SK-N-SH treated with all-trans-retinoic acid at 6 μM for 48 hours (cell line): Measurements from ENCODE around the gene AKR1B1.

Source experiments
- ATAC-seq: fragments of 200-7000 bp; cut with Tn5 transposase; 3 replicates; pipeline ENCODE4 v1.9.1; 2020; ENCODE audit warnings: mild to moderate bottlenecking, moderate library complexity
- ARNTL ChIP-seq: fragments of 450-650 bp; formaldehyde crosslinking; IDR thresholded peaks from 2 replicates; pipeline ENCODE4 v1.5.0; 2020; ENCODE audit warnings: low read depth, mild to moderate bottlenecking, moderate library complexity, borderline replicate concordance
- BACH2 ChIP-seq: fragments of 250-450 bp; sonication (Bioruptor Pico); IDR thresholded peaks from 2 replicates; pipeline ENCODE4 v1.9.0; 2021; ENCODE audit warnings: mild to moderate bottlenecking, borderline replicate concordance
- CSDC2 ChIP-seq: fragments of 250-450 bp; sonication (Bioruptor Pico); IDR thresholded peaks from 2 replicates; pipeline ENCODE4 v1.5.0; 2020; ENCODE audit warnings: mild to moderate bottlenecking, moderate library complexity
- ESRRG ChIP-seq: fragments of 250-450 bp; sonication (Bioruptor Pico); IDR thresholded peaks from 2 replicates; pipeline ENCODE4 v1.6.1; 2021; ENCODE audit warnings: mild to moderate bottlenecking
- GLIS3 ChIP-seq: fragments of 250-450 bp; sonication (Bioruptor Pico); IDR thresholded peaks from 2 replicates; pipeline ENCODE4 v1.5.0; 2020; ENCODE audit warnings: mild to moderate bottlenecking, moderate library complexity
- OSR1 ChIP-seq: fragments of 250-450 bp; sonication (Bioruptor Pico); IDR thresholded peaks from 2 replicates; pipeline ENCODE4 v1.8.0; 2022; ENCODE audit warnings: moderate library complexity, mild to moderate bottlenecking, inconsistent platforms
- PATZ1 ChIP-seq: fragments of 250-450 bp; sonication (Bioruptor Pico); IDR thresholded peaks from 2 replicates; pipeline ENCODE4 v1.8.0; 2020; ENCODE audit warnings: mild to moderate bottlenecking, moderate library complexity, borderline replicate concordance
- PPARA ChIP-seq: fragments of 250-450 bp; sonication (Bioruptor Pico); IDR thresholded peaks from 2 replicates; pipeline ENCODE4 v1.5.0; 2020; ENCODE audit warnings: mild to moderate bottlenecking, borderline replicate concordance
- RARB ChIP-seq: fragments of 250-450 bp; sonication (Bioruptor Pico); IDR thresholded peaks from 2 replicates; pipeline ENCODE4 v1.8.0; 2021; ENCODE audit warnings: mild to moderate bottlenecking, moderate library complexity
- SNAI2 ChIP-seq: fragments of 250-450 bp; sonication (Bioruptor Pico); IDR thresholded peaks from 2 replicates; pipeline ENCODE4 v1.5.0; 2020; ENCODE audit warnings: mild to moderate bottlenecking, moderate library complexity
- TCF4 ChIP-seq: fragments of 250-450 bp; sonication (Bioruptor Pico); IDR thresholded peaks from 2 replicates; pipeline ENCODE4 v1.8.0; 2021; ENCODE audit warnings: mild to moderate bottlenecking, moderate library complexity, borderline replicate concordance
- TSHZ2 ChIP-seq: fragments of 250-450 bp; sonication (Bioruptor Pico); IDR thresholded peaks from 2 replicates; pipeline ENCODE4 v1.5.0; 2020; ENCODE audit warnings: mild to moderate bottlenecking, moderate library complexity
- ZC3H10 ChIP-seq: fragments of 250-450 bp; sonication (Bioruptor Pico); IDR thresholded peaks from 2 replicates; pipeline ENCODE4 v1.5.1; 2021; ENCODE audit warnings: mild to moderate bottlenecking, moderate library complexity
- ZFP3 ChIP-seq: fragments of 250-450 bp; sonication (Bioruptor Pico); IDR thresholded peaks from 2 replicates; pipeline ENCODE4 v1.5.0; 2020; ENCODE audit warnings: mild to moderate bottlenecking, moderate library complexity
- ZFP30 ChIP-seq: fragments of 450-650 bp; formaldehyde crosslinking; IDR thresholded peaks from 2 replicates; pipeline ENCODE4 v1.5.0; 2022; ENCODE audit warnings: mild to moderate bottlenecking, moderate library complexity
- ZNF70 ChIP-seq: fragments of 450-650 bp; formaldehyde crosslinking; IDR thresholded peaks from 2 replicates; pipeline ENCODE4 v1.5.0; 2020; ENCODE audit warnings: mild to moderate bottlenecking, moderate library complexity
- ZNF8 ChIP-seq: fragments of 450-650 bp; formaldehyde crosslinking; IDR thresholded peaks from 2 replicates; pipeline ENCODE4 v1.5.0; 2020; ENCODE audit warnings: mild to moderate bottlenecking, moderate library complexity
- TF ChIP-seq, protein P1 (sequence below): fragments of 250-450 bp; sonication (Bioruptor Pico); IDR thresholded peaks from 2 replicates; pipeline ENCODE4 v1.5.1; 2020; ENCODE audit warnings: low read depth, mild to moderate bottlenecking, moderate library complexity
- TF ChIP-seq, protein P2 (sequence below): fragments of 250-450 bp; sonication (Bioruptor Pico); IDR thresholded peaks from 2 replicates; pipeline ENCODE4 v1.8.0; 2021; ENCODE audit warnings: low read depth, mild to moderate bottlenecking, moderate library complexity, borderline replicate concordance
- TF ChIP-seq, protein P3 (sequence below): fragments of 250-450 bp; sonication (Bioruptor Pico); IDR thresholded peaks from 2 replicates; pipeline ENCODE4 v1.5.1; 2021; ENCODE audit warnings: mild to moderate bottlenecking, moderate library complexity

AKR1B1 gene

DNA sequence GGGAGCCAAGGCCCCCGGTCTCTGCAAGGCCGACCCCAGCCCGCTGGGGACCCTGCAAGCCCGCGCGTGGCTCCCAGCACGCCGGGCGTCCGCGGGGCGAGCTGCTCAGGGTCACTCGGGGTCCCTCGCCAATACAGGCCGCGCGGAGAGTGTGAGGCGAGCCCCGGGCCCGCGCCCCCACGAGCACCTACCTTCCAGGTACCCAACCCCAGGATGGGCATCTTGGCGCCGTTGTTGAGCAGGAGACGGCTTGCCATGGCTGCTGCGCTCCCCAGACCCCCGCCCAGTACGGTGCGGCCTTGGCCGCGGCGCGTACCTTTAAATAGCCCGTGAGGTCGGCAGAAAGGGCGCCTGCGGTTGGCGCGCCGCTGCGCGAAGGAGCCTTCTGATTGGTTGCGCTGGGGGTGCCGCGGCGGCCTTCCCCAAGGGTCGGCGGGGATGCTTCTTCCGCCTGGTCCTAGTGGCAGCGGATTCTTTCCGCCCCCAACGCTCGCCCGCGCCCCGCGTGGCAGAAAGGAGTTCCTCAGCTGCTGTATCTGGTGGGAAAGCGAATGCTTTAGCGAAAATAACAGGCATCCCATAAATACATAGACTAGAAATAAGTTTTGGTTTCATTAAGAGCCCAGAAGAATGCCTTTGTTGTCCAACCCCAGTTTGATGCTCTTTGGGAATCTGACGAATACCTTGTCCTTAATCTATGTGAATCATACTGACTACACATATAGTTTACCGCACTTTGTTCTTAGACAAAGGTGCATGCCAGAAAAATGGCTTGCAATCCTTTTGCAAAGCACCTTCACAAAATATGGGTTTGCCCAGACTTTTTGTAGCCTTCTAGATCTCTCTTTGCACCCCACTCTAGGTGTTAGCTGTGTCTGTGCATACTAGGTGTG, at the start of gene AKR1B1:
TSS of gene AKR1B1 (minus strand) at position 295 of the 893 bp plus-strand sequence. CDS start at position 257, 38 bp downstream.
- peak; percentile 96 for ATAC-seq
- TF ChIP-seq TSHZ2 (CRISPR knock-in tag) (0 out of 2 replicates have a peak, but pooled peaks have one; percentile 47), ZFP3 (CRISPR knock-in tag) (peak; percentile 13; the same call in 1 of the 2 replicates)
- TF ChIP-seq, protein P1, sequence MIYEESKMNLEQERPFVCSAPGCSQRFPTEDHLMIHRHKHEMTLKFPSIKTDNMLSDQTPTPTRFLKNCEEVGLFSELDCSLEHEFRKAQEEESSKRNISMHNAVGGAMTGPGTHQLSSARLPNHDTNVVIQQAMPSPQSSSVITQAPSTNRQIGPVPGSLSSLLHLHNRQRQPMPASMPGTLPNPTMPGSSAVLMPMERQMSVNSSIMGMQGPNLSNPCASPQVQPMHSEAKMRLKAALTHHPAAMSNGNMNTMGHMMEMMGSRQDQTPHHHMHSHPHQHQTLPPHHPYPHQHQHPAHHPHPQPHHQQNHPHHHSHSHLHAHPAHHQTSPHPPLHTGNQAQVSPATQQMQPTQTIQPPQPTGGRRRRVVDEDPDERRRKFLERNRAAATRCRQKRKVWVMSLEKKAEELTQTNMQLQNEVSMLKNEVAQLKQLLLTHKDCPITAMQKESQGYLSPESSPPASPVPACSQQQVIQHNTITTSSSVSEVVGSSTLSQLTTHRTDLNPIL (CRISPR knock-in tag), result no peak
- TF ChIP-seq, all 23 proteins: peak for 2

DNA sequence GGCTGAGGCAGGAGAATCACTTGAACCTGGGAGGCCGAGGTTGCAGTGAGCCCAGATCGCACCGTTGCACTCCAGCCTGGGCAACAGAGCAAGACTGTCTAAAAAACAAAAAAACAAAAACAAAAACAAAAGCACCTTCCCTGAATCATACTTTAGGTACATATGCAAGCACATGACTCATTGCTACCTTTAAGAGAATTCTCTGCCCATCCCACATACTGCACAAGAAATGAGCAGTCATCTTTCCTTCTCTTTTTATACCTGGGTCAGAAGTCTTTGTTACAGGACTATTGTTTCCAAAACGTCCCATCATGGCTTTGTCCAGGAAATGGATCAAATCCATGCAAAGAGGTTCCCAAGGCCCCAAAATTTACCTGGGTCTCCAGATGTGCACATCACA, 47.0 kb upstream of the AKR1B1 start:
- ATAC-seq, result no peak
- TF ChIP-seq TCF4 (CRISPR knock-in tag) (no peak), ZFP3 (CRISPR knock-in tag) (no peak), SNAI2 (CRISPR knock-in tag) (no peak), ZFP30 (CRISPR knock-in tag) (no peak)

- TF ChIP-seq, protein P2, sequence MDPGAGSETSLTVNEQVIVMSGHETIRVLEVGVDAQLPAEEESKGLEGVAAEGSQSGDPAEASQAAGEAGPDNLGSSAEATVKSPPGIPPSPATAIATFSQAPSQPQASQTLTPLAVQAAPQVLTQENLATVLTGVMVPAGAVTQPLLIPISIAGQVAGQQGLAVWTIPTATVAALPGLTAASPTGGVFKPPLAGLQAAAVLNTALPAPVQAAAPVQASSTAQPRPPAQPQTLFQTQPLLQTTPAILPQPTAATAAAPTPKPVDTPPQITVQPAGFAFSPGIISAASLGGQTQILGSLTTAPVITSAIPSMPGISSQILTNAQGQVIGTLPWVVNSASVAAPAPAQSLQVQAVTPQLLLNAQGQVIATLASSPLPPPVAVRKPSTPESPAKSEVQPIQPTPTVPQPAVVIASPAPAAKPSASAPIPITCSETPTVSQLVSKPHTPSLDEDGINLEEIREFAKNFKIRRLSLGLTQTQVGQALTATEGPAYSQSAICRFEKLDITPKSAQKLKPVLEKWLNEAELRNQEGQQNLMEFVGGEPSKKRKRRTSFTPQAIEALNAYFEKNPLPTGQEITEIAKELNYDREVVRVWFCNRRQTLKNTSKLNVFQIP (CRISPR knock-in tag), result no peak
- TF ChIP-seq ZNF70 (CRISPR knock-in tag), result no peak
- TF ChIP-seq TSHZ2 (CRISPR knock-in tag), result no peak
- no peak for TF ChIP-seq ZNF8
- TF ChIP-seq BACH2 (CRISPR knock-in tag), result no peak
- TF ChIP-seq, protein P3, sequence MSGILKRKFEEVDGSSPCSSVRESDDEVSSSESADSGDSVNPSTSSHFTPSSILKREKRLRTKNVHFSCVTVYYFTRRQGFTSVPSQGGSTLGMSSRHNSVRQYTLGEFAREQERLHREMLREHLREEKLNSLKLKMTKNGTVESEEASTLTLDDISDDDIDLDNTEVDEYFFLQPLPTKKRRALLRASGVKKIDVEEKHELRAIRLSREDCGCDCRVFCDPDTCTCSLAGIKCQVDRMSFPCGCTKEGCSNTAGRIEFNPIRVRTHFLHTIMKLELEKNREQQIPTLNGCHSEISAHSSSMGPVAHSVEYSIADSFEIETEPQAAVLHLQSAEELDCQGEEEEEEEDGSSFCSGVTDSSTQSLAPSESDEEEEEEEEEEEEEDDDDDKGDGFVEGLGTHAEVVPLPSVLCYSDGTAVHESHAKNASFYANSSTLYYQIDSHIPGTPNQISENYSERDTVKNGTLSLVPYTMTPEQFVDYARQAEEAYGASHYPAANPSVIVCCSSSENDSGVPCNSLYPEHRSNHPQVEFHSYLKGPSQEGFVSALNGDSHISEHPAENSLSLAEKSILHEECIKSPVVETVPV, result no peak
- no peak for TF ChIP-seq RARB (CRISPR knock-in tag)
- TF ChIP-seq ZFP30 (CRISPR knock-in tag), result no peak
- TF ChIP-seq ZFP3 (CRISPR knock-in tag), result no peak
- no peak for TF ChIP-seq ARNTL (CRISPR knock-in tag)
- no peak for TF ChIP-seq PATZ1
- no peak for TF ChIP-seq PPARA (CRISPR knock-in tag)
- TF ChIP-seq CSDC2, result no peak
- TF ChIP-seq, protein P1 (CRISPR knock-in tag), result no peak
- TF ChIP-seq TCF4 (CRISPR knock-in tag), result no peak
- no peak for TF ChIP-seq ZC3H10
- no peak for TF ChIP-seq GLIS3 (CRISPR knock-in tag)
- TF ChIP-seq ESRRG (CRISPR knock-in tag), result no peak
- no peak for TF ChIP-seq OSR1 (CRISPR knock-in tag)
- no peak for ATAC-seq
Measured at GRCh38 chr7:134504660-134505164, 45.8 kb upstream of the AKR1B1 start.
